HCT116 (cell line): ENCODE data around the gene MICAL1. TPM values are rescaled to one million over a fixed set of nuclear protein-coding genes. Genes with fewer than 3 reads are reported as not detected.

Experiments
- ATAC-seq: fragments of 200-7000 bp; cut with Tn5 transposase; 2 replicates; pipeline ENCODE4 v1.9.1; 2020; ENCODE audit warnings: mild to moderate bottlenecking, moderate library complexity
- BruUV-seq: library from RNA; stranded (reverse); fragments of 400-500 nt; replicated peaks from 2 replicates; lab custom pipeline; 2021; lab: Mats Ljungman, UMichigan
- CTCF ChIA-PET: fragments of 300-600 bp; sonication (Branson Sonifier 250); formaldehyde crosslinking; loops from one replicate; lab custom pipeline; 2021; ENCODE audit warnings: antibody characterized with exemption; lab: Charles Lee
- POLR2A ChIA-PET: fragments of 300-600, 350-600 bp; sonication (Branson Sonifier 250); formaldehyde crosslinking; loops from one replicate; lab custom pipeline; 2021; ENCODE audit warnings: antibody characterized with exemption; lab: Charles Lee
- RAD21 ChIA-PET, 2 experiments: fragments of 300-600 bp; sonication (Branson Sonifier 250); formaldehyde crosslinking; loops; one replicate each; lab custom pipeline; 2023; ENCODE audit warnings: low total read pairs in 2 of 2; ENCODE audit not compliant: uncharacterized antibody in 2 of 2, unreplicated experiment in 2 of 2, low non-redundant PET in 1 of 2; lab: Charles Lee
- DNase-seq: peaks from one replicate; pipeline ENCODE4 v3.0.0-alpha.2; 2010; ENCODE audit warnings: low read depth, low spot score
- H2AFZ ChIP-seq: fragments of 200-600 bp; shearing (Covaris generic), sonication (generic); 2 replicates; pipeline ENCODE4 v1.6.1; 2017; ENCODE audit warnings: low read depth, mixed run types, mixed read lengths, antibody characterized with exemption, low read length; ENCODE audit not compliant: poor library complexity, severe bottlenecking
- H3K27ac ChIP-seq: 2 replicates; pipeline ENCODE4 v1.5.1; 2012; ENCODE audit warnings: low read depth, low read length
- H3K27me3 ChIP-seq: fragments of 200-600 bp; sonication (generic); 2 replicates; pipeline ENCODE4 v1.6.1; 2016; ENCODE audit warnings: mixed run types, low read length, mixed read lengths; ENCODE audit not compliant: insufficient read depth
- H3K36me3 ChIP-seq, 2 experiments: fragments of 200-500 bp in 1 of 2; fragments of 200-600 bp in 1 of 2; sonication (Bioruptor generic) in 1 of 2; sonication (generic) in 1 of 2; 2 replicates each; pipeline versions ENCODE4 v1.5.1 to v1.6.1; 2014 to 2016; ENCODE audit warnings: low read length in 2 of 2, inconsistent platforms in 1 of 2, mixed read lengths in 1 of 2, mixed run types in 1 of 2; ENCODE audit not compliant: insufficient read depth in 2 of 2, control insufficient read depth in 1 of 2
- H3K4me1 ChIP-seq, 2 experiments: fragments of 200-600 bp in 1 of 2; sonication (generic) in 1 of 2; 2 replicates each; pipeline versions ENCODE4 v1.5.1 to v1.6.1; 2012 to 2017; ENCODE audit warnings: low read length in 2 of 2, inconsistent platforms in 1 of 2, mild to moderate bottlenecking in 1 of 2, mixed read lengths in 1 of 2, mixed run types in 1 of 2, moderate library complexity in 1 of 2; ENCODE audit not compliant: insufficient read depth in 2 of 2, control insufficient read depth in 1 of 2
- H3K4me2 ChIP-seq: fragments of 200-600 bp; sonication (generic); 2 replicates; pipeline ENCODE4 v1.6.1; 2017; ENCODE audit warnings: mixed run types, low read length, mixed read lengths
- H3K4me3 ChIP-seq, 2 experiments: fragments of 200-600 bp in 1 of 2; sonication (generic) in 1 of 2; replicated peaks in 1 of 2; 2 replicates each; pipeline ENCODE4 v1.5.1; 2011 to 2016; ENCODE audit warnings: low read length in 2 of 2, control low read depth in 1 of 2, low read depth in 1 of 2, mild to moderate bottlenecking in 1 of 2, mixed read lengths in 1 of 2, mixed run types in 1 of 2
- H3K79me2 ChIP-seq: fragments of 200-600 bp; sonication (generic); 2 replicates; pipeline ENCODE4 v1.6.1; 2017; ENCODE audit warnings: mild to moderate bottlenecking, mixed run types, low read length, moderate library complexity, mixed read lengths; ENCODE audit not compliant: insufficient read depth
- H3K9ac ChIP-seq: fragments of 200-600 bp; sonication (generic); 2 replicates; pipeline ENCODE4 v1.6.1; 2016; ENCODE audit warnings: low read length, mixed read lengths
- H3K9me2 ChIP-seq: fragments of 200-600 bp; sonication (generic), shearing (Covaris generic); 2 replicates; pipeline ENCODE4 v1.6.1; 2017; ENCODE audit warnings: mixed run types, mild to moderate bottlenecking, moderate library complexity; ENCODE audit not compliant: insufficient read depth
- H3K9me3 ChIP-seq, 2 experiments: fragments of 200-500 bp in 1 of 2; fragments of 200-600 bp in 1 of 2; sonication (Bioruptor generic) in 1 of 2; sonication (generic) in 1 of 2; 2 replicates each; pipeline ENCODE4 v1.6.1; 2014 to 2017; ENCODE audit warnings: low read length in 2 of 2, mixed read lengths in 2 of 2, inconsistent platforms in 1 of 2, low read depth in 1 of 2, mild to moderate bottlenecking in 1 of 2, mixed run types in 1 of 2, moderate library complexity in 1 of 2; ENCODE audit not compliant: control insufficient read depth in 1 of 2, insufficient read depth in 1 of 2
- H4K20me1 ChIP-seq: fragments of 200-600 bp; sonication (generic), shearing (Covaris generic); 2 replicates; pipeline ENCODE4 v1.6.1; 2017; ENCODE audit warnings: mixed run types, mild to moderate bottlenecking, moderate library complexity; ENCODE audit not compliant: insufficient read depth
- POLR2A ChIP-seq: IDR thresholded peaks from 2 replicates; pipeline ENCODE4 v1.7.0; 2011; ENCODE audit warnings: borderline replicate concordance; ENCODE audit not compliant: insufficient read depth, insufficient read length; ENCODE audit errors: extremely low read depth
- ZFX ChIP-seq: fragments of 450-650 bp; IDR thresholded peaks from 2 replicates; pipeline ENCODE4 v1.6.1; 2017
- ZNF274 ChIP-seq: fragments of 200-500 bp; sonication (Bioruptor generic); IDR thresholded peaks from 2 replicates; pipeline ENCODE4 v1.6.1; 2014; ENCODE audit warnings: mild to moderate bottlenecking, low read depth, low read length, inconsistent platforms
- intact Hi-C: fragments of 100-400 bp; cut with micrococcal nuclease; formaldehyde crosslinking; loops from 2 replicates; pipeline ENCODE4 v1.10.0; 2022
- total RNA-seq: library from RNA; stranded (reverse); gene quantifications from one replicate; pipeline ENCODE4 v1.2.1, GENCODE V29; 2021; ENCODE audit not compliant: unreplicated experiment
- TF ChIP-seq, protein P1 (sequence below): IDR thresholded peaks from 2 replicates; pipeline ENCODE4 v1.6.1; 2012

MICAL1 gene
- total RNA-seq, 1 experiment from 2014 or later = 23.9 TPM

DNA sequence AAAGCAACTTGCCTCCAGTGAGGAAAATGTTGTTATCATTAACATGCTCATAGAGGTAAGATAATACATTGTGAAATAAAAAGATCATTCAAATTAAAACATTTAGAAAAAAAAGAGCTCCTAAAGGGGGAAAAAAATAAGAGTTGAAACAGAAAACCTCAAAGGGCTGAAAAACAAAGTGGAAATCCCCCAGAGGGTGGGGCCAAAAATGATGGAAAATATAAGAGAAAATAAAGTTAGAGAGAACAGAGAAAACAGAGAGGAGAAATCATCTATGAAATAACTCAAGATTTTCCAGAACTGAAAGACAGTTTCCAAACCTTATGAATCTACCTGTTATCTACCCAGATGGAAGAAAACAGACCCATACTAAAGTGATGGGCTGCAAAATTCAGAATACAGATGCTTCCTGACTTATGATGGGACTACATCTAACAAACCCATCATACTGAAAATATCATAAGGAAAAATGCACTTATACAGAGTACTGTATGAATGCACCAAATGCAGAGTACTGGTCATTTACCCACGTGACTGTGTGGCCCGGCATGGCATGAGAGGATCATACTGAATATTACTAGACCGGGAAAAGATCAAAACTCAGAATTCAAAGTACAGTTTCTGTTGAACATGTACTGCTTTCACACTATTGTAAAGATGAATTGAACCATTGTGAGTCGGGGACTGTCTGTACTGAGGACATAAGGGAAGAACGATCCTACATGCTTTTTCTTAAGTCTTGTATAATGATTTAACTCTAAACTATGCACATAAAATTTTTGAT is 23.5 kb upstream of the MICAL1 start:
- Histone ChIP-seq H3K4me3 (no peak overlapping the region), H3K4me2 (no peak overlapping the region), H3K9me3 (no peaks in the 10 kb centered on the region), H2AFZ (no peak overlapping the region), H3K9ac (no peak overlapping the region), H3K27me3 (no peaks in the 10 kb centered on the region), H3K27ac (no peak overlapping the region), H3K36me3 (peaks cover 34 to 39% of the 10 kb centered on the region in 2 experiments), H3K4me1 (peaks cover 4 to 11% of the 10 kb centered on the region in 2 experiments; a peak in 3 of 4 replicates), H3K79me2 (peaks cover 83% of the 10 kb centered on the region), H4K20me1 (no peaks in the 10 kb centered on the region), H3K9me2 (no peaks in the 10 kb centered on the region)
- ATAC-seq (no peak), DNase-seq (no peak)
- TF ChIP-seq POLR2A (no peak), ZFX (no peak)
- POLR2A ChIA-PET = no interaction called here
- RAD21 ChIA-PET = no interaction called here
- no TSS peak for BruUV-seq
- intact Hi-C loops = no loop called here
- CTCF ChIA-PET = no interaction called here

- TF ChIP-seq, protein P1, sequence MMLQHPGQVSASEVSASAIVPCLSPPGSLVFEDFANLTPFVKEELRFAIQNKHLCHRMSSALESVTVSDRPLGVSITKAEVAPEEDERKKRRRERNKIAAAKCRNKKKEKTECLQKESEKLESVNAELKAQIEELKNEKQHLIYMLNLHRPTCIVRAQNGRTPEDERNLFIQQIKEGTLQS = no peak
- no peak for TF ChIP-seq ZNF274
- ChIA-PET CTCF (no interaction called here), POLR2A (no interaction called here), RAD21 (no interaction called here)
- DNase-seq (no peak), ATAC-seq (no peak)
- no peak overlapping the region for H3K27ac ChIP-seq
- H3K9me3 ChIP-seq = no peaks in the 10 kb centered on the region
- H3K9me2 ChIP-seq = no peaks in the 10 kb centered on the region
- H3K27me3 ChIP-seq = no peaks in the 10 kb centered on the region
- no TSS peak for BruUV-seq
- H3K4me1 ChIP-seq = peaks cover 4 to 6% of the 10 kb centered on the region in 2 experiments; a peak in 2 of 4 replicates
- H3K9ac ChIP-seq = no peak overlapping the region
- no peak overlapping the region for H3K4me3 ChIP-seq
- intact Hi-C loops = no loop called here
- no peak overlapping the region for H2AFZ ChIP-seq
- H3K4me2 ChIP-seq = no peak overlapping the region
- H3K79me2 ChIP-seq = peaks cover 90% of the 10 kb centered on the region
- peaks cover 36 to 46% of the 10 kb centered on the region in 2 experiments for H3K36me3 ChIP-seq
- H4K20me1 ChIP-seq = no peaks in the 10 kb centered on the region
These were observed 22.7 kb upstream of the MICAL1 start for GRCh38 chr6:109478222-109478805.
